HEK293 (cell line): ENCODE results near the gene NDUFS4.

Source experiments
- SP2 ChIP-seq: fragments of 450-650 bp; formaldehyde crosslinking; IDR thresholded peaks from 2 replicates; pipeline ENCODE4 v1.5.1; 2016; ENCODE audit warnings: missing biosample characterization, missing genetic modification characterization
- ZNF157 ChIP-seq: fragments of 450-650 bp; formaldehyde crosslinking; IDR thresholded peaks from 2 replicates; pipeline ENCODE4 v1.5.1; 2016; ENCODE audit warnings: missing biosample characterization, missing genetic modification characterization
- ZNF843 ChIP-seq: fragments of 450-650 bp; formaldehyde crosslinking; IDR thresholded peaks from 2 replicates; pipeline ENCODE4 v1.5.1; 2016; ENCODE audit warnings: missing biosample characterization, missing genetic modification characterization
- TF ChIP-seq, protein P1 (sequence below): fragments of 450-650 bp; formaldehyde crosslinking; IDR thresholded peaks from 2 replicates; pipeline ENCODE4 v1.5.1; 2016; ENCODE audit warnings: missing biosample characterization, missing genetic modification characterization
- TF ChIP-seq, protein P2 (sequence below): fragments of 450-650 bp; formaldehyde crosslinking; IDR thresholded peaks from 2 replicates; pipeline ENCODE4 v1.5.1; 2016; ENCODE audit warnings: missing biosample characterization, missing genetic modification characterization
- TF ChIP-seq, protein P3 (sequence below): fragments of 450-650 bp; formaldehyde crosslinking; IDR thresholded peaks from 2 replicates; pipeline ENCODE4 v1.5.1; 2016; ENCODE audit warnings: missing biosample characterization, missing genetic modification characterization

DNA sequence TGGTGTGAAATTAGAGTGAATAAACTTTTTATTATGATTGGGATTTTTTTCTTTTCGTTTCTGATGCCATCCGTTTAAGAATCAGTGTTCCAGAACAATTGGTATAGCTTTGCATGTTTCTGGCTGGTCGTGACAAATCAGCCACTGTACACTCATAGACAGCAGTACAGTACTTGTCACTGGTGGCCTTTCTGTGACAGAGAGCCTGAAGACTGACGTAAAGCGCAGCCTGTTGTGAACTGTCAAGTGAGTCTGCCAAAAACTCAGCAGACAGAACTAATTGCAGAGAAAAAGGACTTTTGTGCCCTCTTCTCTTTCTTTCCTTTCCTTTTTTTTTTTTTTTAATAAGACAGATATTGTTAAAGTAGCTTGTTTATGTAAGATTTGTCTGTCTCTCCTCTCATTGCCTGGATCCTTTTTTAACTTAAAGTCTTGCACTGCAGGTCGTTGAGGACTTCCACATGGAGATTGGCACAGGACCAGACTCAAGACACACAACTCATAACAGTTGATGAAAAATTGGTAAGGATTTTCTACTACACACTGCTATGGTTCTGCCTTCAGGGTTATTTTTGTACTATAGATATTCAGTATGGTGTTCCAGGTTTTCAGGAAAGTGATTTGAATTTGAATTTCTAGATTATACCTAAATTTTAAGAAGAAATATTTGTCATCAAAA is 42.7 kb downstream of the NDUFS4 start:
- TF ChIP-seq, protein P1, sequence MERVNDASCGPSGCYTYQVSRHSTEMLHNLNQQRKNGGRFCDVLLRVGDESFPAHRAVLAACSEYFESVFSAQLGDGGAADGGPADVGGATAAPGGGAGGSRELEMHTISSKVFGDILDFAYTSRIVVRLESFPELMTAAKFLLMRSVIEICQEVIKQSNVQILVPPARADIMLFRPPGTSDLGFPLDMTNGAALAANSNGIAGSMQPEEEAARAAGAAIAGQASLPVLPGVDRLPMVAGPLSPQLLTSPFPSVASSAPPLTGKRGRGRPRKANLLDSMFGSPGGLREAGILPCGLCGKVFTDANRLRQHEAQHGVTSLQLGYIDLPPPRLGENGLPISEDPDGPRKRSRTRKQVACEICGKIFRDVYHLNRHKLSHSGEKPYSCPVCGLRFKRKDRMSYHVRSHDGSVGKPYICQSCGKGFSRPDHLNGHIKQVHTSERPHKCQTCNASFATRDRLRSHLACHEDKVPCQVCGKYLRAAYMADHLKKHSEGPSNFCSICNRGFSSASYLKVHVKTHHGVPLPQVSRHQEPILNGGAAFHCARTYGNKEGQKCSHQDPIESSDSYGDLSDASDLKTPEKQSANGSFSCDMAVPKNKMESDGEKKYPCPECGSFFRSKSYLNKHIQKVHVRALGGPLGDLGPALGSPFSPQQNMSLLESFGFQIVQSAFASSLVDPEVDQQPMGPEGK (tag by site-specific recombination), result no peak
- TF ChIP-seq, protein P2, sequence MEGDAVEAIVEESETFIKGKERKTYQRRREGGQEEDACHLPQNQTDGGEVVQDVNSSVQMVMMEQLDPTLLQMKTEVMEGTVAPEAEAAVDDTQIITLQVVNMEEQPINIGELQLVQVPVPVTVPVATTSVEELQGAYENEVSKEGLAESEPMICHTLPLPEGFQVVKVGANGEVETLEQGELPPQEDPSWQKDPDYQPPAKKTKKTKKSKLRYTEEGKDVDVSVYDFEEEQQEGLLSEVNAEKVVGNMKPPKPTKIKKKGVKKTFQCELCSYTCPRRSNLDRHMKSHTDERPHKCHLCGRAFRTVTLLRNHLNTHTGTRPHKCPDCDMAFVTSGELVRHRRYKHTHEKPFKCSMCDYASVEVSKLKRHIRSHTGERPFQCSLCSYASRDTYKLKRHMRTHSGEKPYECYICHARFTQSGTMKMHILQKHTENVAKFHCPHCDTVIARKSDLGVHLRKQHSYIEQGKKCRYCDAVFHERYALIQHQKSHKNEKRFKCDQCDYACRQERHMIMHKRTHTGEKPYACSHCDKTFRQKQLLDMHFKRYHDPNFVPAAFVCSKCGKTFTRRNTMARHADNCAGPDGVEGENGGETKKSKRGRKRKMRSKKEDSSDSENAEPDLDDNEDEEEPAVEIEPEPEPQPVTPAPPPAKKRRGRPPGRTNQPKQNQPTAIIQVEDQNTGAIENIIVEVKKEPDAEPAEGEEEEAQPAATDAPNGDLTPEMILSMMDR (tag by site-specific recombination), result no peak
- no peak for TF ChIP-seq ZNF157 (tag by site-specific recombination)
- TF ChIP-seq SP2 (tag by site-specific recombination), result no peak
- no peak for TF ChIP-seq ZNF843 (tag by site-specific recombination)
- TF ChIP-seq, protein P3, sequence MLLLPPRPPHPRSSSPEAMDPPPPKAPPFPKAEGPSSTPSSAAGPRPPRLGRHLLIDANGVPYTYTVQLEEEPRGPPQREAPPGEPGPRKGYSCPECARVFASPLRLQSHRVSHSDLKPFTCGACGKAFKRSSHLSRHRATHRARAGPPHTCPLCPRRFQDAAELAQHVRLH (tag by site-specific recombination), result no peak
